NB4 (cell line): Measurements from ENCODE around the gene SLC39A3.

Experiments
- CTCF ChIP-seq: IDR thresholded peaks from one replicate; pipeline ENCODE4 v1.5.1; 2012; ENCODE audit warnings: low read depth, low read length
- MAX ChIP-seq: IDR thresholded peaks from 2 replicates; pipeline ENCODE4 v1.6.1; 2011; ENCODE audit warnings: low read depth, low read length
- MYC ChIP-seq: IDR thresholded peaks from 2 replicates; pipeline ENCODE4 v1.6.1; 2011; ENCODE audit warnings: low read depth, low read length
- POLR2A ChIP-seq: IDR thresholded peaks from 2 replicates; pipeline ENCODE4 v1.6.1; 2011; ENCODE audit warnings: mild to moderate bottlenecking; ENCODE audit not compliant: insufficient read length; ENCODE audit errors: extremely low read depth

GRCh38 chr19:2783781-2784145 lies 43.9 kb upstream of the SLC39A3 start:
- no peak for TF ChIP-seq MAX
- no peak for TF ChIP-seq CTCF
- TF ChIP-seq POLR2A: no peak
- TF ChIP-seq MYC: no peak
